HCT116 (cell line): Measurements from ENCODE around the gene TYW5. TPM values are rescaled to one million over a fixed set of nuclear protein-coding genes. Genes with fewer than 3 reads are reported as not detected.

Source experiments
- ATAC-seq: fragments of 200-7000 bp; cut with Tn5 transposase; 2 replicates; pipeline ENCODE4 v1.9.1; 2020; ENCODE audit warnings: mild to moderate bottlenecking, moderate library complexity
- BruUV-seq: library from RNA; stranded (reverse); fragments of 400-500 nt; replicated peaks from 2 replicates; lab custom pipeline; 2021; lab: Mats Ljungman, UMichigan
- CTCF ChIA-PET: fragments of 300-600 bp; sonication (Branson Sonifier 250); formaldehyde crosslinking; loops from one replicate; lab custom pipeline; 2021; ENCODE audit warnings: antibody characterized with exemption; lab: Charles Lee
- POLR2A ChIA-PET: fragments of 300-600, 350-600 bp; sonication (Branson Sonifier 250); formaldehyde crosslinking; loops from one replicate; lab custom pipeline; 2021; ENCODE audit warnings: antibody characterized with exemption; lab: Charles Lee
- RAD21 ChIA-PET, 2 experiments: fragments of 300-600 bp; sonication (Branson Sonifier 250); formaldehyde crosslinking; loops; one replicate each; lab custom pipeline; 2023; ENCODE audit warnings: low total read pairs in 2 of 2; ENCODE audit not compliant: uncharacterized antibody in 2 of 2, unreplicated experiment in 2 of 2, low non-redundant PET in 1 of 2; lab: Charles Lee
- DNase-seq: peaks from one replicate; pipeline ENCODE4 v3.0.0-alpha.2; 2010; ENCODE audit warnings: low read depth, low spot score
- H2AFZ ChIP-seq: fragments of 200-600 bp; shearing (Covaris generic), sonication (generic); 2 replicates; pipeline ENCODE4 v1.6.1; 2017; ENCODE audit warnings: low read depth, mixed run types, mixed read lengths, antibody characterized with exemption, low read length; ENCODE audit not compliant: poor library complexity, severe bottlenecking
- H3K27ac ChIP-seq: 2 replicates; pipeline ENCODE4 v1.5.1; 2012; ENCODE audit warnings: low read depth, low read length
- H3K27me3 ChIP-seq: fragments of 200-600 bp; sonication (generic); 2 replicates; pipeline ENCODE4 v1.6.1; 2016; ENCODE audit warnings: mixed run types, low read length, mixed read lengths; ENCODE audit not compliant: insufficient read depth
- H3K36me3 ChIP-seq, 2 experiments: fragments of 200-500 bp in 1 of 2; fragments of 200-600 bp in 1 of 2; sonication (Bioruptor generic) in 1 of 2; sonication (generic) in 1 of 2; 2 replicates each; pipeline versions ENCODE4 v1.5.1 to v1.6.1; 2014 to 2016; ENCODE audit warnings: low read length in 2 of 2, inconsistent platforms in 1 of 2, mixed read lengths in 1 of 2, mixed run types in 1 of 2; ENCODE audit not compliant: insufficient read depth in 2 of 2, control insufficient read depth in 1 of 2
- H3K4me1 ChIP-seq, 2 experiments: fragments of 200-600 bp in 1 of 2; sonication (generic) in 1 of 2; 2 replicates each; pipeline versions ENCODE4 v1.5.1 to v1.6.1; 2012 to 2017; ENCODE audit warnings: low read length in 2 of 2, inconsistent platforms in 1 of 2, mild to moderate bottlenecking in 1 of 2, mixed read lengths in 1 of 2, mixed run types in 1 of 2, moderate library complexity in 1 of 2; ENCODE audit not compliant: insufficient read depth in 2 of 2, control insufficient read depth in 1 of 2
- H3K4me2 ChIP-seq: fragments of 200-600 bp; sonication (generic); 2 replicates; pipeline ENCODE4 v1.6.1; 2017; ENCODE audit warnings: mixed run types, low read length, mixed read lengths
- H3K4me3 ChIP-seq, 2 experiments: fragments of 200-600 bp in 1 of 2; sonication (generic) in 1 of 2; replicated peaks in 1 of 2; 2 replicates each; pipeline ENCODE4 v1.5.1; 2011 to 2016; ENCODE audit warnings: low read length in 2 of 2, control low read depth in 1 of 2, low read depth in 1 of 2, mild to moderate bottlenecking in 1 of 2, mixed read lengths in 1 of 2, mixed run types in 1 of 2
- H3K79me2 ChIP-seq: fragments of 200-600 bp; sonication (generic); 2 replicates; pipeline ENCODE4 v1.6.1; 2017; ENCODE audit warnings: mild to moderate bottlenecking, mixed run types, low read length, moderate library complexity, mixed read lengths; ENCODE audit not compliant: insufficient read depth
- H3K9ac ChIP-seq: fragments of 200-600 bp; sonication (generic); 2 replicates; pipeline ENCODE4 v1.6.1; 2016; ENCODE audit warnings: low read length, mixed read lengths
- H3K9me2 ChIP-seq: fragments of 200-600 bp; sonication (generic), shearing (Covaris generic); 2 replicates; pipeline ENCODE4 v1.6.1; 2017; ENCODE audit warnings: mixed run types, mild to moderate bottlenecking, moderate library complexity; ENCODE audit not compliant: insufficient read depth
- H3K9me3 ChIP-seq, 2 experiments: fragments of 200-500 bp in 1 of 2; fragments of 200-600 bp in 1 of 2; sonication (Bioruptor generic) in 1 of 2; sonication (generic) in 1 of 2; 2 replicates each; pipeline ENCODE4 v1.6.1; 2014 to 2017; ENCODE audit warnings: low read length in 2 of 2, mixed read lengths in 2 of 2, inconsistent platforms in 1 of 2, low read depth in 1 of 2, mild to moderate bottlenecking in 1 of 2, mixed run types in 1 of 2, moderate library complexity in 1 of 2; ENCODE audit not compliant: control insufficient read depth in 1 of 2, insufficient read depth in 1 of 2
- H4K20me1 ChIP-seq: fragments of 200-600 bp; sonication (generic), shearing (Covaris generic); 2 replicates; pipeline ENCODE4 v1.6.1; 2017; ENCODE audit warnings: mixed run types, mild to moderate bottlenecking, moderate library complexity; ENCODE audit not compliant: insufficient read depth
- CBX3 ChIP-seq: IDR thresholded peaks from 2 replicates; pipeline ENCODE4 v1.6.1; 2012; ENCODE audit warnings: low read depth
- CEBPB ChIP-seq: IDR thresholded peaks from 2 replicates; pipeline ENCODE4 v1.6.1; 2012; ENCODE audit warnings: low read depth
- EGR1 ChIP-seq: IDR thresholded peaks from 2 replicates; pipeline ENCODE4 v1.6.1; 2012; ENCODE audit warnings: low read depth
- ELF1 ChIP-seq: IDR thresholded peaks from 2 replicates; pipeline ENCODE4 v1.6.1; 2012; ENCODE audit warnings: low read depth, borderline replicate concordance
- EZH2phosphoT487 ChIP-seq: fragments of 200-600 bp; IDR thresholded peaks from 2 replicates; pipeline ENCODE4 v1.6.1; 2018; ENCODE audit warnings: antibody characterized with exemption, borderline replicate concordance
- JUND ChIP-seq: IDR thresholded peaks from 2 replicates; pipeline ENCODE4 v1.6.1; 2012
- POLR2A ChIP-seq: IDR thresholded peaks from 2 replicates; pipeline ENCODE4 v1.7.0; 2011; ENCODE audit warnings: borderline replicate concordance; ENCODE audit not compliant: insufficient read depth, insufficient read length; ENCODE audit errors: extremely low read depth
- SIN3A ChIP-seq: IDR thresholded peaks from 2 replicates; pipeline ENCODE4 v1.6.1; 2012; ENCODE audit warnings: low read depth
- SP1 ChIP-seq: IDR thresholded peaks from 2 replicates; pipeline ENCODE4 v1.6.1; 2012; ENCODE audit warnings: low read depth
- SRF ChIP-seq: IDR thresholded peaks from 2 replicates; pipeline ENCODE4 v1.6.1; 2012; ENCODE audit warnings: low read depth
- TCF7L2 ChIP-seq: IDR thresholded peaks from 2 replicates; pipeline ENCODE4 v1.7.0; 2011; ENCODE audit warnings: borderline replicate concordance, inconsistent platforms; ENCODE audit not compliant: insufficient read depth, insufficient read length; ENCODE audit errors: extremely low read depth
- YY1 ChIP-seq: IDR thresholded peaks from 2 replicates; pipeline ENCODE4 v1.6.1; 2011; ENCODE audit warnings: low read length, low read depth, moderate library complexity, mild to moderate bottlenecking; ENCODE audit not compliant: insufficient replicate concordance; ENCODE audit errors: extremely low read depth
- ZFX ChIP-seq: fragments of 450-650 bp; IDR thresholded peaks from 2 replicates; pipeline ENCODE4 v1.6.1; 2017
- intact Hi-C: fragments of 100-400 bp; cut with micrococcal nuclease; formaldehyde crosslinking; loops from 2 replicates; pipeline ENCODE4 v1.10.0; 2022
- total RNA-seq: library from RNA; stranded (reverse); gene quantifications from one replicate; pipeline ENCODE4 v1.2.1, GENCODE V29; 2021; ENCODE audit not compliant: unreplicated experiment
- TF ChIP-seq, protein P1 (sequence below): IDR thresholded peaks from 2 replicates; pipeline ENCODE4 v1.6.1; 2012
- TF ChIP-seq, protein P2 (sequence below), 3 experiments: fragments of 200-600 bp in 1 of 3; sonication (generic) in 1 of 3; IDR thresholded peaks in 2 of 3; conservative IDR thresholded peaks in 1 of 3; 2 replicates each; pipeline ENCODE4 v1.5.1; 2012 to 2017; ENCODE audit warnings: low read depth in 2 of 3, low read length in 2 of 3, antibody characterized with exemption in 1 of 3, borderline replicate concordance in 1 of 3, control low read depth in 1 of 3, mild to moderate bottlenecking in 1 of 3, mixed read lengths in 1 of 3, mixed run types in 1 of 3, moderate library complexity in 1 of 3; ENCODE audit not compliant: insufficient read depth in 1 of 3

TYW5 gene
- total RNA-seq, 1 experiment from 2014 or later, result 7.7 TPM

GRCh38 chr2:199933466-199933865, 21.8 kb downstream of the TYW5 start:
- H3K27me3 ChIP-seq, result no peaks in the 10 kb centered on the region
- ChIA-PET POLR2A (no interaction called here), CTCF (no interaction called here), RAD21 (no interaction called here)
- peaks cover 8 to 13% of the 10 kb centered on the region in 2 experiments for H3K36me3 ChIP-seq
- no peak for ATAC-seq
- no peaks in the 10 kb centered on the region for H3K9me3 ChIP-seq
- no peak overlapping the region for H2AFZ ChIP-seq
- no peak for DNase-seq
- TF ChIP-seq SP1 (no peak), POLR2A (no peak), CBX3 (no peak), EGR1 (no peak), TCF7L2 (no peak), JUND (no peak), YY1 (no peak), EZH2phosphoT487 (no peak), CEBPB (no peak), ELF1 (no peak), SIN3A (no peak), SRF (no peak), ZFX (no peak)
- TF ChIP-seq, protein P1, sequence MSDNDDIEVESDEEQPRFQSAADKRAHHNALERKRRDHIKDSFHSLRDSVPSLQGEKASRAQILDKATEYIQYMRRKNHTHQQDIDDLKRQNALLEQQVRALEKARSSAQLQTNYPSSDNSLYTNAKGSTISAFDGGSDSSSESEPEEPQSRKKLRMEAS, result no peak
- TF ChIP-seq, protein P2, sequence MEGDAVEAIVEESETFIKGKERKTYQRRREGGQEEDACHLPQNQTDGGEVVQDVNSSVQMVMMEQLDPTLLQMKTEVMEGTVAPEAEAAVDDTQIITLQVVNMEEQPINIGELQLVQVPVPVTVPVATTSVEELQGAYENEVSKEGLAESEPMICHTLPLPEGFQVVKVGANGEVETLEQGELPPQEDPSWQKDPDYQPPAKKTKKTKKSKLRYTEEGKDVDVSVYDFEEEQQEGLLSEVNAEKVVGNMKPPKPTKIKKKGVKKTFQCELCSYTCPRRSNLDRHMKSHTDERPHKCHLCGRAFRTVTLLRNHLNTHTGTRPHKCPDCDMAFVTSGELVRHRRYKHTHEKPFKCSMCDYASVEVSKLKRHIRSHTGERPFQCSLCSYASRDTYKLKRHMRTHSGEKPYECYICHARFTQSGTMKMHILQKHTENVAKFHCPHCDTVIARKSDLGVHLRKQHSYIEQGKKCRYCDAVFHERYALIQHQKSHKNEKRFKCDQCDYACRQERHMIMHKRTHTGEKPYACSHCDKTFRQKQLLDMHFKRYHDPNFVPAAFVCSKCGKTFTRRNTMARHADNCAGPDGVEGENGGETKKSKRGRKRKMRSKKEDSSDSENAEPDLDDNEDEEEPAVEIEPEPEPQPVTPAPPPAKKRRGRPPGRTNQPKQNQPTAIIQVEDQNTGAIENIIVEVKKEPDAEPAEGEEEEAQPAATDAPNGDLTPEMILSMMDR (IDR thresholded peaks at IDR 0.05 in 2 of 3, conservative IDR thresholded peaks at IDR 0.05 in 1 of 3; ENCODE audit: borderline replicate concordance in 1 of 3, insufficient read depth in 1 of 3, low read depth in 2 of 3, low read length in 2 of 3), result no peak
- no peaks in the 10 kb centered on the region for H3K9me2 ChIP-seq
- no peak overlapping the region for H3K4me3 ChIP-seq
- intact Hi-C loops, result no loop called here
- H3K9ac ChIP-seq, result no peak overlapping the region
- H4K20me1 ChIP-seq, result peaks cover 5% of the 10 kb centered on the region; the same call in 1 of the 2 replicates
- no TSS peak for BruUV-seq
- H3K4me2 ChIP-seq, result peak overlapping the region; percentile 21; the same call in 1 of the 2 replicates
- H3K79me2 ChIP-seq, result peaks cover 38% of the 10 kb centered on the region
- peaks cover 9 to 12% of the 10 kb centered on the region in 2 experiments; a peak in 3 of 4 replicates for H3K4me1 ChIP-seq
- H3K27ac ChIP-seq, result no peak overlapping the region
